HepG2 (cell line): ENCODE results near the gene KRTAP5-11. TPM values are rescaled to one million over a fixed set of nuclear protein-coding genes. Genes with fewer than 3 reads are reported as not detected.

Source experiments
- HDAC1 ChIP-seq: sonication (generic); formaldehyde crosslinking; IDR thresholded peaks from 2 replicates; pipeline ENCODE4 v1.5.1; 2020; ENCODE audit warnings: mild to moderate bottlenecking, missing genetic modification reagents
- KLF12 ChIP-seq: sonication (generic); formaldehyde crosslinking; IDR thresholded peaks from 2 replicates; pipeline ENCODE4 v1.4.0; 2020; ENCODE audit warnings: missing genetic modification reagents, borderline replicate concordance
- NFE2 ChIP-seq: sonication (generic); formaldehyde crosslinking; IDR thresholded peaks from 2 replicates; pipeline ENCODE4 v1.4.0; 2020; ENCODE audit warnings: missing genetic modification reagents
- RERE ChIP-seq: IDR thresholded peaks from 2 replicates; pipeline ENCODE4 v1.6.1; 2016; ENCODE audit warnings: low read depth, missing genetic modification reagents, missing compliant biosample characterization
- ZEB1 ChIP-seq: IDR thresholded peaks from 2 replicates; pipeline ENCODE4 v1.6.1; 2012; ENCODE audit warnings: mild to moderate bottlenecking, low read depth, inconsistent platforms; ENCODE audit not compliant: insufficient replicate concordance
- ZNF556 ChIP-seq: sonication (generic); formaldehyde crosslinking; IDR thresholded peaks from 2 replicates; pipeline ENCODE4 v1.4.0; 2020; ENCODE audit warnings: mild to moderate bottlenecking, missing genetic modification reagents, borderline replicate concordance
- ZNF577 ChIP-seq: sonication (generic); formaldehyde crosslinking; IDR thresholded peaks from 2 replicates; pipeline ENCODE4 v1.4.0; 2020; ENCODE audit warnings: mild to moderate bottlenecking, low read depth, missing genetic modification reagents, borderline replicate concordance
- ZNF746 ChIP-seq: sonication (generic); formaldehyde crosslinking; IDR thresholded peaks from 2 replicates; pipeline ENCODE4 v1.8.0; 2022; ENCODE audit warnings: mild to moderate bottlenecking, missing genetic modification reagents
- ZNF749 ChIP-seq: sonication (generic); formaldehyde crosslinking; IDR thresholded peaks from 2 replicates; pipeline ENCODE4 v1.8.0; 2022; ENCODE audit warnings: mild to moderate bottlenecking, missing genetic modification reagents, moderate library complexity, borderline replicate concordance
- polyA plus RNA-seq, 8 experiments: library from polyadenylated mRNA; depleted of rRNA in 3 of 8; stranded (reverse) in 7 of 8; unstranded in 1 of 8; fragments of >200 nt; fragmentation: Illumina TruSeq in 4 of 8; extraction: Trizol in 4 of 8; gene quantifications; 2 replicates each; pipeline versions ENCODE4 v1.2.1 to v1.2.3, GENCODE V29; 2011 to 2016; ENCODE audit warnings: low read depth in 4 of 8, missing spikeins in 1 of 8, mixed read lengths in 1 of 8; ENCODE audit not compliant: insufficient read depth in 1 of 8
- total RNA-seq, 5 experiments: library from RNA; depleted of rRNA; stranded (reverse); fragments of >200 nt; fragmentation: Illumina TruSeq; extraction: Trizol; gene quantifications; 2 replicates each; pipeline ENCODE4 v1.2.3, GENCODE V29; 2016; ENCODE audit warnings: low read depth in 1 of 5
- TF ChIP-seq, protein P1 (sequence below): sonication (generic); formaldehyde crosslinking; IDR thresholded peaks from 2 replicates; pipeline ENCODE4 v1.5.1; 2020; ENCODE audit warnings: mild to moderate bottlenecking, missing genetic modification reagents, borderline replicate concordance
- TF ChIP-seq, protein P2 (sequence below): sonication (generic); formaldehyde crosslinking; IDR thresholded peaks from 2 replicates; pipeline ENCODE4 v1.8.0; 2022; ENCODE audit warnings: mild to moderate bottlenecking, missing genetic modification reagents; ENCODE audit not compliant: insufficient replicate concordance

Gene KRTAP5-11
- total and polyA plus RNA-seq, 2 of the 13 experiments (the other 11 are each of a cell fraction or from before 2014, with no cell fraction given): not detected

GRCh38 chr11:71580057-71581003 is 2.3 kb downstream of the KRTAP5-11 start (continued):
- TF ChIP-seq, protein P1, sequence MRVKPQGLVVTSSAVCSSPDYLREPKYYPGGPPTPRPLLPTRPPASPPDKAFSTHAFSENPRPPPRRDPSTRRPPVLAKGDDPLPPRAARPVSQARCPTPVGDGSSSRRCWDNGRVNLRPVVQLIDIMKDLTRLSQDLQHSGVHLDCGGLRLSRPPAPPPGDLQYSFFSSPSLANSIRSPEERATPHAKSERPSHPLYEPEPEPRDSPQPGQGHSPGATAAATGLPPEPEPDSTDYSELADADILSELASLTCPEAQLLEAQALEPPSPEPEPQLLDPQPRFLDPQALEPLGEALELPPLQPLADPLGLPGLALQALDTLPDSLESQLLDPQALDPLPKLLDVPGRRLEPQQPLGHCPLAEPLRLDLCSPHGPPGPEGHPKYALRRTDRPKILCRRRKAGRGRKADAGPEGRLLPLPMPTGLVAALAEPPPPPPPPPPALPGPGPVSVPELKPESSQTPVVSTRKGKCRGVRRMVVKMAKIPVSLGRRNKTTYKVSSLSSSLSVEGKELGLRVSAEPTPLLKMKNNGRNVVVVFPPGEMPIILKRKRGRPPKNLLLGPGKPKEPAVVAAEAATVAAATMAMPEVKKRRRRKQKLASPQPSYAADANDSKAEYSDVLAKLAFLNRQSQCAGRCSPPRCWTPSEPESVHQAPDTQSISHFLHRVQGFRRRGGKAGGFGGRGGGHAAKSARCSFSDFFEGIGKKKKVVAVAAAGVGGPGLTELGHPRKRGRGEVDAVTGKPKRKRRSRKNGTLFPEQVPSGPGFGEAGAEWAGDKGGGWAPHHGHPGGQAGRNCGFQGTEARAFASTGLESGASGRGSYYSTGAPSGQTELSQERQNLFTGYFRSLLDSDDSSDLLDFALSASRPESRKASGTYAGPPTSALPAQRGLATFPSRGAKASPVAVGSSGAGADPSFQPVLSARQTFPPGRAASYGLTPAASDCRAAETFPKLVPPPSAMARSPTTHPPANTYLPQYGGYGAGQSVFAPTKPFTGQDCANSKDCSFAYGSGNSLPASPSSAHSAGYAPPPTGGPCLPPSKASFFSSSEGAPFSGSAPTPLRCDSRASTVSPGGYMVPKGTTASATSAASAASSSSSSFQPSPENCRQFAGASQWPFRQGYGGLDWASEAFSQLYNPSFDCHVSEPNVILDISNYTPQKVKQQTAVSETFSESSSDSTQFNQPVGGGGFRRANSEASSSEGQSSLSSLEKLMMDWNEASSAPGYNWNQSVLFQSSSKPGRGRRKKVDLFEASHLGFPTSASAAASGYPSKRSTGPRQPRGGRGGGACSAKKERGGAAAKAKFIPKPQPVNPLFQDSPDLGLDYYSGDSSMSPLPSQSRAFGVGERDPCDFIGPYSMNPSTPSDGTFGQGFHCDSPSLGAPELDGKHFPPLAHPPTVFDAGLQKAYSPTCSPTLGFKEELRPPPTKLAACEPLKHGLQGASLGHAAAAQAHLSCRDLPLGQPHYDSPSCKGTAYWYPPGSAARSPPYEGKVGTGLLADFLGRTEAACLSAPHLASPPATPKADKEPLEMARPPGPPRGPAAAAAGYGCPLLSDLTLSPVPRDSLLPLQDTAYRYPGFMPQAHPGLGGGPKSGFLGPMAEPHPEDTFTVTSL: peak; percentile 56; the same call in 1 of the 2 replicates
- TF ChIP-seq ZNF746 (CRISPR knock-in tag) (no peak), KLF12 (no peak), ZEB1 (peak; percentile 29), ZNF556 (CRISPR knock-in tag) (no peak), RERE (CRISPR knock-in tag) (no peak), HDAC1 (CRISPR knock-in tag) (peak; percentile 41; the same call in 1 of the 2 replicates), ZNF749 (no peak), NFE2 (no peak), ZNF577 (CRISPR knock-in tag) (no peak)
- TF ChIP-seq, protein P2, sequence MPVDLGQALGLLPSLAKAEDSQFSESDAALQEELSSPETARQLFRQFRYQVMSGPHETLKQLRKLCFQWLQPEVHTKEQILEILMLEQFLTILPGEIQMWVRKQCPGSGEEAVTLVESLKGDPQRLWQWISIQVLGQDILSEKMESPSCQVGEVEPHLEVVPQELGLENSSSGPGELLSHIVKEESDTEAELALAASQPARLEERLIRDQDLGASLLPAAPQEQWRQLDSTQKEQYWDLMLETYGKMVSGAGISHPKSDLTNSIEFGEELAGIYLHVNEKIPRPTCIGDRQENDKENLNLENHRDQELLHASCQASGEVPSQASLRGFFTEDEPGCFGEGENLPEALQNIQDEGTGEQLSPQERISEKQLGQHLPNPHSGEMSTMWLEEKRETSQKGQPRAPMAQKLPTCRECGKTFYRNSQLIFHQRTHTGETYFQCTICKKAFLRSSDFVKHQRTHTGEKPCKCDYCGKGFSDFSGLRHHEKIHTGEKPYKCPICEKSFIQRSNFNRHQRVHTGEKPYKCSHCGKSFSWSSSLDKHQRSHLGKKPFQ (CRISPR knock-in tag): peak; percentile 61
